H1 (cell line): ENCODE results near the gene NEURL1. TPM values are rescaled to one million over a fixed set of nuclear protein-coding genes. Genes with fewer than 3 reads are reported as not detected.

ENCODE experiments used
- CTCF ChIA-PET: fragments of 300-600 bp; sonication (Branson Sonifier 250); formaldehyde crosslinking; loops from one replicate; lab custom pipeline; 2021; ENCODE audit not compliant: partially characterized antibody; lab: Charles Lee
- POLR2A ChIA-PET: fragments of 300-600 bp; sonication (Branson Sonifier 250); formaldehyde crosslinking; loops from one replicate; lab custom pipeline; 2021; ENCODE audit warnings: inconsistent platforms; ENCODE audit not compliant: partially characterized antibody; lab: Charles Lee
- DNase-seq, 2 experiments: peaks; one replicate each; pipeline versions ENCODE4 v3.0.0 to v3.0.0-alpha.2; 2010 to 2022; ENCODE audit warnings: low spot score in 2 of 2, low read depth in 1 of 2, mixed read lengths in 1 of 2
- FAIRE-seq: peaks from 2 replicates; lab custom pipeline; 2011; peaks lifted over from hg19 to GRCh38; lab: Jason Lieb, UNC
- H2AFZ ChIP-seq: 2 replicates; pipeline ENCODE4 v1.8.1; 2012; ENCODE audit warnings: low read length, inconsistent platforms
- H2AK5ac ChIP-seq: 2 replicates; pipeline ENCODE4 v1.6.1; 2013; ENCODE audit warnings: low read depth, low read length
- H2BK120ac ChIP-seq: replicated peaks from 2 replicates; pipeline ENCODE3; 2013; ENCODE audit warnings: low read depth, low read length, inconsistent platforms
- H2BK12ac ChIP-seq: 2 replicates; pipeline ENCODE4 v1.6.1; 2013; ENCODE audit warnings: low read depth, low read length
- H2BK15ac ChIP-seq: 2 replicates; pipeline ENCODE4 v1.6.1; 2013; ENCODE audit warnings: low read length
- H2BK20ac ChIP-seq: 2 replicates; pipeline ENCODE4 v1.6.1; 2013; ENCODE audit warnings: low read length
- H2BK5ac ChIP-seq: 2 replicates; pipeline ENCODE4 v1.6.1; 2013; ENCODE audit warnings: low read depth, low read length
- H3K14ac ChIP-seq: 2 replicates; pipeline ENCODE4 v1.6.1; 2013; ENCODE audit warnings: inconsistent platforms; ENCODE audit not compliant: insufficient read length
- H3K18ac ChIP-seq: 2 replicates; pipeline ENCODE4 v1.6.1; 2013; ENCODE audit warnings: low read length; ENCODE audit errors: extremely low read depth
- H3K23ac ChIP-seq: 2 replicates; pipeline ENCODE4 v1.6.1; 2013; ENCODE audit warnings: inconsistent platforms; ENCODE audit not compliant: insufficient read length
- H3K23me2 ChIP-seq: 2 replicates; pipeline ENCODE4 v1.6.1; 2013; ENCODE audit warnings: low read depth, low read length
- H3K27ac ChIP-seq: 2 replicates; pipeline ENCODE4 v1.6.1; 2011; ENCODE audit warnings: low read depth, low read length, inconsistent platforms
- H3K27me3 ChIP-seq, 4 experiments: replicated peaks in 1 of 4; 1 replicate in 1 of 4; 2 replicates in 3 of 4; pipeline versions ENCODE4 v1.6.1 to v1.8.1; 2011 to 2013; ENCODE audit warnings: low read length in 3 of 4, mild to moderate bottlenecking in 3 of 4, inconsistent platforms in 2 of 4, mixed read lengths in 2 of 4, moderate library complexity in 1 of 4; ENCODE audit not compliant: control insufficient read depth in 3 of 4, insufficient read depth in 3 of 4; ENCODE audit errors: extremely low read depth in 1 of 4
- H3K36me3 ChIP-seq, 4 experiments: 2 replicates each; pipeline versions ENCODE4 v1.6.1 to v1.8.1; 2011 to 2013; ENCODE audit warnings: mild to moderate bottlenecking in 4 of 4, low read length in 3 of 4, moderate library complexity in 2 of 4, control low read depth in 1 of 4, inconsistent platforms in 1 of 4; ENCODE audit not compliant: insufficient read depth in 4 of 4, control insufficient read depth in 2 of 4
- H3K4ac ChIP-seq: replicated peaks from 2 replicates; pipeline ENCODE3; 2013; ENCODE audit warnings: low read length, low read depth, mixed read lengths, inconsistent platforms; ENCODE audit not compliant: insufficient read length
- H3K4me1 ChIP-seq, 4 experiments: replicated peaks in 1 of 4; 1 replicate in 1 of 4; 2 replicates in 3 of 4; pipeline versions ENCODE4 v1.6.1 to v1.8.1; 2011 to 2013; ENCODE audit warnings: low read length in 3 of 4, inconsistent platforms in 2 of 4, mixed read lengths in 1 of 4; ENCODE audit not compliant: insufficient read depth in 4 of 4, control insufficient read depth in 3 of 4
- H3K4me2 ChIP-seq, 2 experiments: 2 replicates each; pipeline versions ENCODE4 v1.6.1 to v1.8.1; 2011 to 2013; ENCODE audit warnings: low read depth in 2 of 2, low read length in 2 of 2, control low read depth in 1 of 2, inconsistent platforms in 1 of 2, mild to moderate bottlenecking in 1 of 2; ENCODE audit not compliant: insufficient read depth in 1 of 2
- H3K4me3 ChIP-seq, 4 experiments: fragments of 200-600, 300-600 bp in 1 of 4; sonication (generic), shearing (Covaris generic), sonication (Bioruptor Twin) in 1 of 4; 2 replicates each; pipeline versions ENCODE4 v1.5.1 to v1.8.1; 2011 to 2016; ENCODE audit warnings: low read length in 4 of 4, low read depth in 3 of 4, control low read depth in 2 of 4, inconsistent platforms in 2 of 4, mild to moderate bottlenecking in 2 of 4, mixed read lengths in 1 of 4, moderate library complexity in 1 of 4; ENCODE audit not compliant: insufficient read depth in 2 of 4; ENCODE audit errors: extremely low read depth in 1 of 4
- H3K56ac ChIP-seq: replicated peaks from 2 replicates; pipeline ENCODE3; 2013; ENCODE audit warnings: low read depth, mild to moderate bottlenecking, mixed read lengths, low read length, inconsistent platforms; ENCODE audit not compliant: insufficient read length
- H3K79me1 ChIP-seq: 2 replicates; pipeline ENCODE4 v1.6.1; 2013; ENCODE audit warnings: low read depth, low read length, control low read depth
- H3K79me2 ChIP-seq, 2 experiments: 2 replicates each; pipeline versions ENCODE4 v1.6.1 to v1.8.1; 2012 to 2013; ENCODE audit warnings: low read length in 2 of 2, mild to moderate bottlenecking in 2 of 2, inconsistent platforms in 1 of 2; ENCODE audit not compliant: insufficient read depth in 2 of 2, control insufficient read depth in 1 of 2
- H3K9ac ChIP-seq, 4 experiments: replicated peaks in 1 of 4; 1 replicate in 1 of 4; 2 replicates in 3 of 4; pipeline versions ENCODE4 v1.6.1 to v1.8.1; 2011 to 2013; ENCODE audit warnings: low read depth in 3 of 4, low read length in 3 of 4, control low read depth in 2 of 4, mild to moderate bottlenecking in 2 of 4, moderate library complexity in 2 of 4, inconsistent platforms in 1 of 4; ENCODE audit errors: extremely low read depth in 1 of 4
- H3K9me3 ChIP-seq, 2 experiments: 2 replicates each; pipeline versions ENCODE4 v1.6.1 to v1.8.1; 2012 to 2013; ENCODE audit warnings: mild to moderate bottlenecking in 2 of 2, moderate library complexity in 2 of 2, control low read depth in 1 of 2, inconsistent platforms in 1 of 2, low read depth in 1 of 2, low read length in 1 of 2, mixed read lengths in 1 of 2; ENCODE audit not compliant: insufficient read depth in 2 of 2
- H4K20me1 ChIP-seq, 2 experiments: replicated peaks in 1 of 2; 2 replicates each; pipeline versions ENCODE3 to v1.8.1; 2011 to 2013; ENCODE audit warnings: inconsistent platforms in 2 of 2, low read length in 2 of 2, mild to moderate bottlenecking in 1 of 2; ENCODE audit not compliant: insufficient read depth in 2 of 2, control insufficient read depth in 1 of 2
- H4K5ac ChIP-seq: 2 replicates; pipeline ENCODE4 v1.6.1; 2013; ENCODE audit warnings: low read length, low read depth, mixed read lengths, inconsistent platforms; ENCODE audit not compliant: insufficient read length
- H4K8ac ChIP-seq: 2 replicates; pipeline ENCODE4 v1.8.0; 2013; ENCODE audit warnings: mild to moderate bottlenecking, moderate library complexity, low read length, inconsistent platforms; ENCODE audit not compliant: insufficient read depth; ENCODE audit errors: extremely low read depth
- H4K91ac ChIP-seq: replicated peaks from 2 replicates; pipeline ENCODE3; 2013; ENCODE audit warnings: low read length, mixed read lengths, inconsistent platforms; ENCODE audit not compliant: insufficient read length
- CBX5 ChIP-seq: fragments of 300-800, 300-1000 bp; sonication (generic); IDR thresholded peaks from 2 replicates; pipeline ENCODE4 v1.7.1; 2016; ENCODE audit warnings: antibody characterized with exemption, low read length, low read depth
- CEBPB ChIP-seq: IDR thresholded peaks from 2 replicates; pipeline ENCODE4 v1.6.1; 2012; ENCODE audit warnings: low read depth, low read length
- CREB1 ChIP-seq: IDR thresholded peaks from 2 replicates; pipeline ENCODE4 v1.6.1; 2012; ENCODE audit warnings: inconsistent platforms
- FOSL1 ChIP-seq: IDR thresholded peaks from 2 replicates; pipeline ENCODE4 v1.6.1; 2011; ENCODE audit warnings: mild to moderate bottlenecking, low read depth, low read length, moderate library complexity; ENCODE audit not compliant: insufficient read depth
- HDAC6 ChIP-seq: IDR thresholded peaks from one replicate; pipeline ENCODE4 v1.7.1; 2012; ENCODE audit warnings: low read depth, mild to moderate bottlenecking, inconsistent platforms, low read length, moderate library complexity
- JUN ChIP-seq: IDR thresholded peaks from 2 replicates; pipeline ENCODE4 v1.6.1; 2011; ENCODE audit warnings: low read depth, mild to moderate bottlenecking, improper control_type of control experiment, low read length
- JUND ChIP-seq: IDR thresholded peaks from 2 replicates; pipeline ENCODE4 v1.6.1; 2011; ENCODE audit warnings: mild to moderate bottlenecking, improper control_type of control experiment, low read length
- KDM4A ChIP-seq: IDR thresholded peaks from one replicate; pipeline ENCODE4 v1.7.1; 2012; ENCODE audit warnings: low read depth, mild to moderate bottlenecking, moderate library complexity, low read length, inconsistent platforms; ENCODE audit not compliant: severe bottlenecking
- POLR2AphosphoS5 ChIP-seq: IDR thresholded peaks from 2 replicates; pipeline ENCODE4 v1.6.1; 2011; ENCODE audit warnings: low read depth, low read length
- RBBP5 ChIP-seq: IDR thresholded peaks from 2 replicates; pipeline ENCODE4 v1.7.1; 2012; ENCODE audit warnings: low read depth, mild to moderate bottlenecking, inconsistent platforms, low read length, moderate library complexity, borderline replicate concordance
- SP2 ChIP-seq: IDR thresholded peaks from 2 replicates; pipeline ENCODE4 v1.6.1; 2012; ENCODE audit warnings: mild to moderate bottlenecking, low read length, inconsistent platforms
- TEAD4 ChIP-seq: IDR thresholded peaks from 2 replicates; pipeline ENCODE4 v1.6.1; 2012; ENCODE audit warnings: low read depth, low read length, inconsistent platforms, mixed read lengths
- WGBS, 2 experiments: shearing (Covaris generic) in 1 of 2; methylation state at CpG; one replicate each; pipeline versions ENCODE4 v1.1.6 to v1.1.7; 2013 to 2015; ENCODE audit warnings: low lambda C conversion rate in 2 of 2, mixed read lengths in 2 of 2, inconsistent platforms in 1 of 2, low coverage in 1 of 2, missing lambda C conversion rate in 1 of 2; ENCODE audit not compliant: insufficient replicate concordance in 2 of 2, insufficient coverage in 1 of 2, insufficient read length in 1 of 2; ENCODE audit errors: extremely low coverage in 1 of 2, missing lambda C conversion rate in 1 of 2; 5-methylcytosine and 5-hydroxymethylcytosine counted together
- polyA plus RNA-seq, 7 experiments: library from polyadenylated mRNA; depleted of rRNA in 3 of 7; stranded (reverse) in 5 of 7; unstranded in 2 of 7; fragments of >200 nt in 5 of 7; fragments of 200-250 nt in 2 of 7; gene quantifications; 1 replicate in 5 of 7; 2 replicates in 1 of 7; 4 replicates in 1 of 7; pipeline versions ENCODE4 v1.2.1 to v1.2.3, GENCODE V29; 2011 to 2013; ENCODE audit warnings: missing spikeins in 2 of 7, mixed read lengths in 2 of 7
- total RNA-seq: library from RNA; stranded (reverse); fragmentation: NEBNext Ultra II Directional; extraction: Animal tissue kit (Norgen Biotek cat#: 25700); gene quantifications from 2 replicates; pipeline ENCODE4 v1.2.1, GENCODE V29; 2021
- TF ChIP-seq, protein P1 (sequence below): IDR thresholded peaks from 2 replicates; pipeline ENCODE4 v1.6.1; 2011; ENCODE audit warnings: low read depth, mild to moderate bottlenecking, low read length; ENCODE audit not compliant: insufficient read depth

Gene NEURL1
- total and polyA plus RNA-seq, 2 of the 8 experiments (the other 6 are each of a cell fraction or from before 2014, with no cell fraction given): 0.54 to 0.58 TPM

DNA sequence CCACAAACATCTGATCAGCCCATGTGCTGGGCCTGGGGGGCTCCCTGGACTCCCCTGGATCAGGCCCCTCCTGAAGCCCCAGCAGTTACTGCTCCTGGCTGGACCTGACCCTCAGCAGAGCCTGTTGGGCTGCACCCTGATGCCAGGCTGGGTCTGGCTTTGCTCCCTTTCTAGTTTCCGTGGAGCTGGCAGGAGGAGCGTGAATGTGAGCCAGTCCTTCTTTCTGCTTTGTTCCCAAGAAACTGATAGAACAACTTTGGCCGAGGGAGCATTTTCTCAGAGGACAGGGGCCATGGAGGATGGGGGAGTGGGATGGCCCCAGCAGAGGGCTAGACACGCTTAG, 128.2 kb downstream of the NEURL1 start:
- H4K20me1 ChIP-seq: no peaks in the 10 kb centered on the region
- H3K4me2 ChIP-seq: no peak overlapping the region
- TF ChIP-seq HDAC6: no peak
- no peak for TF ChIP-seq KDM4A
- no peak for TF ChIP-seq TEAD4
- no peak for TF ChIP-seq FOSL1
- TF ChIP-seq POLR2AphosphoS5: no peak
- TF ChIP-seq CEBPB: no peak
- TF ChIP-seq JUND: no peak
- TF ChIP-seq, protein P1, sequence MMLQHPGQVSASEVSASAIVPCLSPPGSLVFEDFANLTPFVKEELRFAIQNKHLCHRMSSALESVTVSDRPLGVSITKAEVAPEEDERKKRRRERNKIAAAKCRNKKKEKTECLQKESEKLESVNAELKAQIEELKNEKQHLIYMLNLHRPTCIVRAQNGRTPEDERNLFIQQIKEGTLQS: no peak
- TF ChIP-seq CREB1: no peak
- TF ChIP-seq JUN: no peak
- TF ChIP-seq CBX5: no peak
- TF ChIP-seq SP2: no peak
- no peak for TF ChIP-seq RBBP5
- 94% methylated on average over 4 of the region's 4 CpGs; no CpG with 5 or more reads in 1 of the 2 experiments for WGBS, 2 experiments
- no peak overlapping the region for H3K14ac ChIP-seq
- no peak overlapping the region; the same call in 1 of the 2 replicates for H3K18ac ChIP-seq
- H3K4ac ChIP-seq: no peak overlapping the region
- H3K9ac ChIP-seq: no peak overlapping the region
- no peak for DNase-seq
- H2BK15ac ChIP-seq: no peak overlapping the region
- FAIRE-seq: no peak
- no peak overlapping the region for H4K8ac ChIP-seq
- no peak overlapping the region for H3K23ac ChIP-seq
- no peaks in the 10 kb centered on the region for H3K79me2 ChIP-seq
- no peak overlapping the region for H4K91ac ChIP-seq
- H3K4me1 ChIP-seq: no peaks in the 10 kb centered on the region; a peak in 1 of 7 replicates
- H3K79me1 ChIP-seq: no peaks in the 10 kb centered on the region
- H3K27me3 ChIP-seq: no peaks in the 10 kb centered on the region
- H3K4me3 ChIP-seq: no peak overlapping the region
- no peak overlapping the region for H2BK120ac ChIP-seq
- no peak overlapping the region for H2BK20ac ChIP-seq
- H3K56ac ChIP-seq: no peak overlapping the region
- H3K23me2 ChIP-seq: no peaks in the 10 kb centered on the region; the same call in 1 of the 2 replicates
- no peak overlapping the region; the same call in 1 of the 2 replicates for H2BK5ac ChIP-seq
- no peak overlapping the region for H3K27ac ChIP-seq
- H4K5ac ChIP-seq: no peak overlapping the region
- H2AK5ac ChIP-seq: no peak overlapping the region
- ChIA-PET CTCF (interaction anchor here (0.8 to 10.9 kb wide), 12 partner anchors 12 to 91 kb away, joined by 3 to 114 read pairs (median 10); no protein-coding TSS in a partner anchor), POLR2A (interaction anchor here (1.6 kb wide), 1 partner anchor 37 kb away, joined by 4 read pairs; no protein-coding TSS in a partner anchor)
- peaks cover 0 to 5% (median 0%) of the 10 kb centered on the region in 4 experiments; a peak in 2 of 8 replicates for H3K36me3 ChIP-seq
- no peak overlapping the region for H2BK12ac ChIP-seq
- H2AFZ ChIP-seq: no peak overlapping the region
- no peaks in the 10 kb centered on the region for H3K9me3 ChIP-seq
